ENCODE results near the gene MAN2A2. TPM values are rescaled to one million over a fixed set of nuclear protein-coding genes. Genes with fewer than 3 reads are reported as not detected.

The MAN2A2 gene
- total and polyA plus RNA-seq, 2 of the 8 experiments (the other 6 are each of a cell fraction or from before 2014, with no cell fraction given), result 23.1 to 29.7 TPM

DNA sequence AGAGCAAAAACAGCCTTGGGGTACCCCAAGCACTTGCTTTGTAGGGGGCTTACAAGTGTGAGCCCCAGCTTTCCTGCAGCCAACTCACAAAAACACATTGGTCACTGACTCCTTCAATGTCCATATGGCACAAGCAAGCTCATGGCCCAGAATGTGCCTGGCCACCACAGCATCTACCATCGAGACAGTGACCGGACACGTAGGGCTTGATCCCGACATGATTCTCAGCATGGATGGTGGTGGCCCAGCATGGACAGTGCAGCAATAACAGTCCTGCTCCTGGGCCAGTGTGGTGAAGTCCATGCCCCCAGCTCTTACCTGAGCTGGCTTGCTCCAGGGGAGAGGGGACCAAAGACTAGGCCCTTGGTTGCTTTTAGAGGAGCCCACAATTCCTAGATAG, 37.9 kb downstream of the MAN2A2 start (continued):
- TF ChIP-seq BACH1 (IDR thresholded peaks at IDR 0.05; ENCODE audit: low read length), result no peak
